Pancreas (tissue), 10 donors: Measurements from ENCODE around the gene POLRMT. TPM values are rescaled to one million over a fixed set of nuclear protein-coding genes. Genes with fewer than 3 reads are reported as not detected.

Experiments
- ATAC-seq, 4 donors: fragments of 200-7000 bp; cut with Tn5 transposase; one replicate each; pipeline versions ENCODE4 v1.8.0 to v1.9.1; 2020; ENCODE audit warnings: mild to moderate bottlenecking in 4 of 4, moderate library complexity in 4 of 4
- DNase-seq, 6 donors: peaks; one replicate each; pipeline ENCODE4 v3.0.0-alpha.2; 2020
- FAIRE-seq: peaks from 2 replicates; lab custom pipeline; 2012; peaks lifted over from hg19 to GRCh38; lab: Jason Lieb, UNC
- H3K27ac ChIP-seq, 4 donors: fragments of 200-600 bp; sonication (generic); 1 replicate in 3 of 4; 2 replicates in 1 of 4; pipeline versions ENCODE4 v1.5.0 to v1.8.0; 2020
- H3K27me3 ChIP-seq, 4 donors: fragments of 200-600 bp; one replicate each; pipeline ENCODE4 v1.8.0; 2021
- H3K36me3 ChIP-seq, 3 donors: fragments of 200-600 bp; sonication (generic) in 1 of 3; one replicate each; pipeline versions ENCODE4 v1.5.0 to v1.8.0; 2020 to 2021
- H3K4me1 ChIP-seq, 3 donors: fragments of 200-600 bp; one replicate each; pipeline ENCODE4 v1.8.0; 2021
- H3K4me3 ChIP-seq, 4 donors: fragments of 200-600 bp; sonication (generic) in 2 of 4; one replicate each; pipeline versions ENCODE4 v1.5.0 to v1.8.0; 2020 to 2021
- H3K9me3 ChIP-seq, 4 donors: fragments of 200-600 bp; one replicate each; pipeline ENCODE4 v1.8.0; 2021
- WGBS, 2 donors: extraction: QIAGEN DNeasy Blood & Tissue Kit; methylation state at CpG; one replicate each; pipeline ENCODE4 v1.1.7; 2013; 5-methylcytosine and 5-hydroxymethylcytosine counted together
- intact Hi-C, 3 donors: fragments of 100-400 bp; cut with DNase I; formaldehyde crosslinking; loops; one replicate each; pipeline versions ENCODE4 v1.11.1 to v1.14.2; 2022
- polyA plus RNA-seq, 2 donors: library from polyadenylated mRNA; stranded (reverse); fragments of 200-250 nt; gene quantifications; one replicate each; pipeline ENCODE4 v1.2.3, GENCODE V29; 2013
- total RNA-seq, 6 donors: library from RNA; stranded (reverse); fragmentation: NEBNext Ultra II Directional in 4 of 6; extraction: Animal tissue kit (Norgen Biotek cat#: 25700) in 4 of 6; gene quantifications; one replicate each; pipeline versions ENCODE4 v1.2.1 to v1.2.4, GENCODE V29; 2021 to 2023
- TF ChIP-seq, protein P1 (sequence below), 4 donors: fragments of 200-600 bp; sonication (generic) in 3 of 4; IDR thresholded peaks; one replicate each; pipeline versions ENCODE4 v1.5.0 to v1.8.0; 2021; ENCODE audit warnings: antibody characterized with exemption in 4 of 4
- donor health status: healthy with polysubstance abuse.
- donor health status: DM: no; HTN: no; CAD: no; lungs with moderate emphysema.
- donor health status: DM: no; HTN: no; CAD: no.
- donor health status: control.
- donor health status: control.
- donor health status: Bipolar disorder and iron deficiency.
- donor health status: DM: yes; HTN: yes; CAD: no.
- donor health status: DM: no; HTN: no; CAD: no.
- donor health status: DM: no; HTN: no; CAD: no.
- donor health status: DM: yes; HTN: yes; CAD: no.

Gene POLRMT
- total and polyA plus RNA-seq, 8 donors, result 19.3 to 101 (median 28.1) TPM

DNA sequence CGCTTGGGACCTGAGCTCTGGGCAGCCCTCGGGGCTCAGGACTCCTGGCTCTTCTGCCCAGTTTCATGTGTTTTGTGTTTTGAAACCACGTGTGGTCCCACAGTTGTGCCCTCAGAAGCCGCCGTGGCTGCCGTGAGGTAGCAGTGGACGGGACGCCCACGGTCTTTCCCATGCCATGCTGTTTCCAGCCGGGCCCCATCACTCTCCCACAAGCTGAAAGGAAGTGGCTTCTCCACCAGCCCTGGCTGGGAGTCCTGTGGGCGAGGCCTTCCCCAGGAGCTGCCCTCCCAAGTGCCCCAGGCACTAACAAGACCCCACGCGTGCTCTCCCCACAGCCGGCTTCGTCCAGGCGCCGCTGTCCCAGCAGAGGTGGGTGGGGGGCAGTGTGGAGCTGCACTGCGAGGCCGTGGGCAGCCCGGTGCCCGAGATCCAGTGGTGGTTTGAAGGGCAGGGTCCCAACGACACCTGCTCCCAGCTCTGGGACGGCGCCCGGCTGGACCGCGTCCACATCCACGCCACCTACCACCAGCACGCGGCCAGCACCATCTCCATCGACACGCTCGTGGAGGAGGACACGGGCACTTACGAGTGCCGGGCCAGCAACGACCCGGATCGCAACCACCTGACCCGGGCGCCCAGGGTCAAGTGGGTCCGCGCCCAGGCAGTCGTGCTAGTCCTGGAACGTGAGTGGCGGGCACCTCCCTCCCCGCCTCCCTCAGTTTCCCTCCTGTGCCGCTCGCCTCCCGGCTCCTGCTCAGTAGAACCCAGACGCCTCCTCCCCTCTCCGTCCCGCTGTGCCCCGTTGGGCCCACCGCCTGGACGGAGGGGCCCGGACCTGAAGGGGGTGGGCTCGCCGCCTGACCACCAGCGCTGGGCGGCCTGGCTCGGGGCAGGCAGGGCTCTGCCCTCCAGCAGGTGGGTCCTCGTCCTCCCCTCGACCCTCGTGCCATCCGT is 55.6 kb downstream of the POLRMT start:
- TF ChIP-seq, protein P1, sequence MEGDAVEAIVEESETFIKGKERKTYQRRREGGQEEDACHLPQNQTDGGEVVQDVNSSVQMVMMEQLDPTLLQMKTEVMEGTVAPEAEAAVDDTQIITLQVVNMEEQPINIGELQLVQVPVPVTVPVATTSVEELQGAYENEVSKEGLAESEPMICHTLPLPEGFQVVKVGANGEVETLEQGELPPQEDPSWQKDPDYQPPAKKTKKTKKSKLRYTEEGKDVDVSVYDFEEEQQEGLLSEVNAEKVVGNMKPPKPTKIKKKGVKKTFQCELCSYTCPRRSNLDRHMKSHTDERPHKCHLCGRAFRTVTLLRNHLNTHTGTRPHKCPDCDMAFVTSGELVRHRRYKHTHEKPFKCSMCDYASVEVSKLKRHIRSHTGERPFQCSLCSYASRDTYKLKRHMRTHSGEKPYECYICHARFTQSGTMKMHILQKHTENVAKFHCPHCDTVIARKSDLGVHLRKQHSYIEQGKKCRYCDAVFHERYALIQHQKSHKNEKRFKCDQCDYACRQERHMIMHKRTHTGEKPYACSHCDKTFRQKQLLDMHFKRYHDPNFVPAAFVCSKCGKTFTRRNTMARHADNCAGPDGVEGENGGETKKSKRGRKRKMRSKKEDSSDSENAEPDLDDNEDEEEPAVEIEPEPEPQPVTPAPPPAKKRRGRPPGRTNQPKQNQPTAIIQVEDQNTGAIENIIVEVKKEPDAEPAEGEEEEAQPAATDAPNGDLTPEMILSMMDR (IDR thresholded peaks at IDR 0.05), result no peak
- Histone ChIP-seq H3K27me3 (no peaks in the 10 kb centered on the region), H3K9me3 (no peaks in the 10 kb centered on the region), H3K4me3 (no peak overlapping the region), H3K4me1 (peaks cover 14 to 19% (median 17%) of the 10 kb centered on the region in 3 donors), H3K27ac (no peak overlapping the region), H3K36me3 (peaks cover 0 to 14% (median 12%) of the 10 kb centered on the region in 3 donors)
- ATAC-seq, result no peak
- 92 to 94% methylated on average over 62 to 66 of the region's 66 CpGs for WGBS, 2 donors
- FAIRE-seq, result no peak
- peak in 2 of 6 donors; percentile 34 to 73 for DNase-seq
- intact Hi-C loops, result no loop called here

DNA sequence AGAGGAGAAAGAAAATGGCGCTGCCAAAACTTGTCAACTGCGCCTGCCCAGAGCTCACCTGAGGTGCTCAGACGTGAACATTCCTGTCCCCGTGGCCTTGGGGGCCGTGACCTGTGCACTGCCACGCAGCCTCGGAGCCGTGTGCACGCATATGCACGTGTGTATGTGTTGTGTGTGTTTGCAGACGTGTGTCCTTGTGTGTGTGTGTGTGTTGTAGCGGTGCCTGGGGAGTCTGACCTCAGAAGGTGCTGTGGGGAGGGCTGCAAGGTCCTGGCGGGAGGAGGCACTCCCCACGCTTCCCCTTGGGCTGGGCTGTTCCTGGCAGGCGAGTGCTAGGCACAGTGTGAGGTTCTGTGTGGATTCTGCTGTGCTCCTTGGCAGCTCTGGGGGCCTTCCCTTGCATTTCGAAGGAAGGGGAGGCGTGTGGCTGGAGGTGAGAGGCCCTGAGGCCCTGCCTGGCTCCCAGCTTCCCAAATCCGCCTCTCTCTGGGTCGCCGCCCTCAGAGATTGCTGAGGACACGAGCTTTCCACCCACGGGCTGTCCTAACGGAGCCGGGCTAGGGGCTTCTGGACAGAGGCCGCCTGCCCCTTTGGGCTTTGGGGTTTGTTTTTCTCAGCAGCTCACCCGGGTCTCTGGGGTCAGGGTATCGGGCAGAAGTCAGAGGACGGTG is 56.4 kb downstream of the POLRMT start:
- FAIRE-seq (no peak), ATAC-seq (no peak), DNase-seq (no peak)
- H3K27ac ChIP-seq, result no peak overlapping the region
- no peaks in the 10 kb centered on the region for H3K27me3 ChIP-seq
- H3K4me1 ChIP-seq, result peaks cover 14 to 19% (median 17%) of the 10 kb centered on the region in 3 donors
- H3K36me3 ChIP-seq, result peaks cover 0 to 9% (median 7%) of the 10 kb centered on the region in 3 donors
- 85 to 90% methylated on average over 27 to 28 of the region's 28 CpGs for WGBS, 2 donors
- TF ChIP-seq, protein P1 (IDR thresholded peaks at IDR 0.05), result no peak
- no peak overlapping the region for H3K4me3 ChIP-seq
- intact Hi-C loops, result no loop called here
- H3K9me3 ChIP-seq, result no peaks in the 10 kb centered on the region

DNA sequence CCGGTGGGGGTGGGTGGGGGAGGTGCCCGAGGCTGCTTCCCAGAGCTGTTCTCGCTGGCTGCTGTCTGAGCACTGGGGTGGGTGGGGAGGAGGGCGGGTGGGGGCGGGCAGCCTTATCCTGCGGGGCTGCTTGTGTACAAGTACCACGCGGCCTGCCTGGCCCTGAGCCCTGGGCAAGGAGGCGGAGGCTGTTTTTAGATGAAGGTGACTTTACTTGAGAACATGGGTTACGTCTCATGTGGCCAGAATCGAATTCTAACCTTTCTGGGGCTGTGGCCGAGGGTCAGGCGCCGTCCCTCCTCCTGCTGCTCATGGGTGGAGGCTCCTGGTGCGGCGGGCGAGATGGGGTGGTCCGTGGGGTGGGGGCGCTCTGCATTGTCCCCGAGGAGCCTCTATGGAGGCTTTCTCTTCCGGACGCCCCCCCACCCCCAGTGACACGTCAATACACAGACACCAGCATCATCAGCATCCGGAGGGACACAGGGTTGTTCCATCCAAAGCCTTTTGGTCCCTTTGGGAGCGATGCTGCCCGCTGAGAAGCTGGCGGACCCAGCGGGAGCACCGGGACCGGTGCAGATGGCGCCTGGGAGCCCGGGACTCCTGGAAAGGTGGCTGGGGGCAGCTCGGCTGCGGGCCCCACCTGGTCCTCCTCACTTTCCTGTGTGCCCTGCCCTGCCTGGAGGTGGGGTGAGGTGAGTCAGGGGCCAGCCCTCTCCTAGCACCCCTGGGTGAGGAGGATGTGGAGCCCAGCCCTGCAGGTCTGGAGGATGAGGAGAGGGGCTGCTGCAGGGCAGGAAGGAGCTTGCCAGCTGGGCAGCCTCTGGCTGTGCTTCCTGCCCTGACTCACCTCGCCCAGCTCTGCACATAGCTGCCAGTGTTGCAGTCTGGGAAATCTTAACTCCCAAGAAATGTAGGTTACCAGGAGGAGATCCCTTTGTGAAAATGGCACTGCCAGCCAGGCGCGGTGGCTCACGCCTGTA is 57.5 kb downstream of the POLRMT start:
- DNase-seq (peak in 3 of 6 donors; percentile 36 to 74 (median 66)), FAIRE-seq (no peak), ATAC-seq (peak in 1 of 4 donors; percentile 5)
- peak overlapping the region in 2 of 4 donors; percentile 23 to 25 for H3K4me3 ChIP-seq
- H3K36me3 ChIP-seq, result no peaks in the 10 kb centered on the region
- 39 to 54% methylated on average over 36 to 38 of the region's 38 CpGs for WGBS, 2 donors
- intact Hi-C loops, result no loop called here
- H3K27me3 ChIP-seq, result no peaks in the 10 kb centered on the region
- H3K4me1 ChIP-seq, result peaks cover 14 to 19% (median 17%) of the 10 kb centered on the region in 3 donors
- TF ChIP-seq, protein P1 (IDR thresholded peaks at IDR 0.05), result no peak
- H3K9me3 ChIP-seq, result no peaks in the 10 kb centered on the region
- no peak overlapping the region for H3K27ac ChIP-seq

DNA sequence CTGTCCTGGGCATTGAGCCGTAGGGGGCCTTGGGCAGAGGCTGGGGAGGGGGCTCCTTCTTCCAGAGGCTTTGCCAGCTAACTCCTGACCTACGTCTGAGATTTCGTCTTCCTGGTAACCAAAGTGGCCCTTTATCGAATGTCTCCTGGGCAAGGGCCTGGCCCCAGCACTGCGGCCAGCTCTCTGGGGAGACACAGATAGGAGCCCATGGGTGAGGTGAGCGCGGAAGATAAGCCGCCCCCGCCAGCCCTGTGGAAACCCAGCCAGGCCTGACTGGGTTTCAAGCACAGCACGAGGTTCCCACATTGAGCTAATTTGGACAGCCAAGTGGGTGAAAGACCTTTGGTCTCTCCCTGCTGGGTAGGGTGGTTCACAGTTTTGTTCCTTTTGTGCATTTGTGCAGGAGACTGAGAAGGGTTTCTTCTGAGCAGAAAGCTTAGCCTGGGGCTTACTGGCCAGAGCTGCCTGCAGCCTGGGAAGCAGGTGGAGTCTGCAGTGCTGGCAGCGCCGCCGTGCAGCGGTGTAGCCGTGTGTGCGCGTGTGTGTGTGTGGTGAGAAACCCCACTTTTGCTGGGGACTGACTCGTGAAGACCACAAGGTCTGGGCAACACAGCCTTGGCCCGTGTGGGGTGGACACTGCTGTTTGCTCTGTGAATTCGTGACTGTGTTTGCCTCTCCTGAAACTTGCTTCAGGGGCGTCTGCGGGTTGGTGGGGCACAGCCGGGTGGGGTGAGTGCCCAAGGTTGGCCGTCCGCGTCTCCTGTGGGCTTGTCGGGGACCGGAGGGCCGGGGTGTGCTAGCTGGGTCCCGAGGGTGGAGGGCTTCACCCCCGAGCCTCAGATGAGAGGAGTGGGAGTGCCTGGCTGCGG is 58.4 kb downstream of the POLRMT start:
- 12 to 13% methylated on average over 31 to 32 of the region's 32 CpGs for WGBS, 2 donors
- Histone ChIP-seq H3K27me3 (no peaks in the 10 kb centered on the region), H3K4me1 (peaks cover 14 to 19% (median 17%) of the 10 kb centered on the region in 3 donors), H3K9me3 (no peaks in the 10 kb centered on the region), H3K4me3 (peak overlapping the region in 2 of 4 donors; percentile 23 to 25), H3K36me3 (no peaks in the 10 kb centered on the region), H3K27ac (peak overlapping the region in 3 of 4 donors; percentile 6 to 20 (median 15))
- ATAC-seq (peak in 3 of 4 donors; percentile 13 to 39 (median 13)), FAIRE-seq (no peak), DNase-seq (peak in 3 of 6 donors; percentile 30 to 77 (median 51))
- intact Hi-C loops, result no loop called here
- TF ChIP-seq, protein P1 (IDR thresholded peaks at IDR 0.05), result no peak
